Measurements from ENCODE around the gene HPF1.
"Not testable (repeated sequence)": the region's sequence is repeated elsewhere in the genome, so short reads cannot be mapped to it uniquely, and the experiment has no call there.

HPF1 gene
- 20.0 to 28.8 reads per million in 2 experiments for total RNA-seq

GRCh38 chr4:169757575-169758184 is at the start of gene HPF1:
Gene HPF1, minus strand, starts transcription at chr4:169757944. Its CDS starts 67 bp downstream, at chr4:169757877.
- peak; percentile 89 for DNase-seq (ENCODE audit: low read depth)

GRCh38 chr4:169806770-169807169 is 49.0 kb upstream of the HPF1 start:
- DNase-seq (ENCODE audit: low read depth): not testable (repeated sequence)

GRCh38 chr4:169803413-169803812 is 45.7 kb upstream of the HPF1 start:
- DNase-seq (ENCODE audit: low read depth): no peak

GRCh38 chr4:169802873-169803272 is 45.1 kb upstream of the HPF1 start:
- no peak for DNase-seq (ENCODE audit: low read depth)

- no peak for DNase-seq (ENCODE audit: low read depth)
These were observed 42.8 kb upstream of the HPF1 start for GRCh38 chr4:169800541-169800940.

GRCh38 chr4:169799260-169799659 is 41.5 kb upstream of the HPF1 start:
- DNase-seq (ENCODE audit: low read depth): no peak

- DNase-seq (ENCODE audit: low read depth): no peak
These were observed 37.8 kb upstream of the HPF1 start for GRCh38 chr4:169795585-169795984.

GRCh38 chr4:169791527-169792156 is 33.9 kb upstream of the HPF1 start:
- no peak for DNase-seq (ENCODE audit: low read depth)

GRCh38 chr4:169791062-169791461 is 33.3 kb upstream of the HPF1 start:
- DNase-seq (ENCODE audit: low read depth): no peak

GRCh38 chr4:169774466-169775445 is 17.0 kb upstream of the HPF1 start:
- no peak for DNase-seq (ENCODE audit: low read depth)

- no peak for DNase-seq (ENCODE audit: low read depth)
These were observed 16.1 kb upstream of the HPF1 start for GRCh38 chr4:169773889-169774288.

GRCh38 chr4:169771556-169772080 is 13.9 kb upstream of the HPF1 start:
- DNase-seq (ENCODE audit: low read depth): not testable (repeated sequence)

GRCh38 chr4:169770416-169770815 is 12.7 kb upstream of the HPF1 start:
- no peak for DNase-seq (ENCODE audit: low read depth)

GRCh38 chr4:169768385-169768784 is 10.6 kb upstream of the HPF1 start:
- DNase-seq (ENCODE audit: low read depth): no peak

- DNase-seq (ENCODE audit: low read depth): no peak
These were observed 9.0 kb upstream of the HPF1 start for GRCh38 chr4:169766741-169767140.

- no peak for DNase-seq (ENCODE audit: low read depth)
These were observed 8.1 kb upstream of the HPF1 start for GRCh38 chr4:169765835-169766234.

GRCh38 chr4:169761846-169762245 is 4.1 kb upstream of the HPF1 start:
- DNase-seq (ENCODE audit: low read depth): no peak

- DNase-seq (ENCODE audit: low read depth): no peak
These were observed 738 bp upstream of the HPF1 start for GRCh38 chr4:169758401-169758962.

GRCh38 chr4:169756971-169757574 is 671 bp downstream of the HPF1 start:
- no peak for DNase-seq (ENCODE audit: low read depth)

GRCh38 chr4:169745291-169745690 is 12.5 kb downstream of the HPF1 start:
- no peak for DNase-seq (ENCODE audit: low read depth)

- DNase-seq (ENCODE audit: low read depth): no peak
These were observed 13.1 kb downstream of the HPF1 start for GRCh38 chr4:169744601-169745000.

- DNase-seq (ENCODE audit: low read depth): no peak
These were observed 16.2 kb downstream of the HPF1 start for GRCh38 chr4:169741569-169741968.
